COLO668 (cell line): ENCODE measurements around the gene HERC2.
A peak's percentile ranks its signal among the peaks of the same experiment; 100 is the strongest.
"Not testable (repeated sequence)": the region's sequence is repeated elsewhere in the genome, so short reads cannot be mapped to it uniquely, and the experiment has no call there.

Source experiments
- DNase-seq: peaks from one replicate; lab custom pipeline; 2025; ENCODE audit not compliant: unreplicated experiment; lab: John Stamatoyannopoulos, UW

HERC2 gene

GRCh38 chr15:28136236-28136904, 185.6 kb downstream of the HERC2 start:
- DNase-seq, result not testable (repeated sequence)

GRCh38 chr15:28133281-28133680, 188.7 kb downstream of the HERC2 start:
- no peak for DNase-seq

GRCh38 chr15:28132524-28133275, 189.3 kb downstream of the HERC2 start:
- DNase-seq, result no peak

- no peak for DNase-seq
Measured at GRCh38 chr15:28131946-28132345, 190.0 kb downstream of the HERC2 start.

GRCh38 chr15:28131400-28131799, 190.6 kb downstream of the HERC2 start:
- DNase-seq, result no peak

- no peak for DNase-seq
Measured at GRCh38 chr15:28130651-28131050, 191.3 kb downstream of the HERC2 start.

GRCh38 chr15:28129231-28129848, 192.6 kb downstream of the HERC2 start:
- no peak for DNase-seq

- no peak for DNase-seq
Measured at GRCh38 chr15:28128031-28128430, 193.9 kb downstream of the HERC2 start.

- no peak for DNase-seq
Measured at GRCh38 chr15:28127036-28127435, 194.9 kb downstream of the HERC2 start.

- DNase-seq, result no peak
Measured at GRCh38 chr15:28125673-28126651, 196.0 kb downstream of the HERC2 start.

GRCh38 chr15:28124841-28125240, 197.1 kb downstream of the HERC2 start:
- DNase-seq, result no peak

- peak; percentile 59 for DNase-seq
Measured at GRCh38 chr15:28123408-28124023, 198.5 kb downstream of the HERC2 start.

GRCh38 chr15:28122038-28122949, 199.7 kb downstream of the HERC2 start:
- DNase-seq, result no peak

- DNase-seq, result not testable (repeated sequence)
Measured at GRCh38 chr15:28121577-28121976, 200.4 kb downstream of the HERC2 start.

GRCh38 chr15:28120359-28120640, 201.7 kb downstream of the HERC2 start:
- no peak for DNase-seq

GRCh38 chr15:28118531-28118930, 203.4 kb downstream of the HERC2 start:
- no peak for DNase-seq

GRCh38 chr15:28118083-28118482, 203.9 kb downstream of the HERC2 start:
- DNase-seq, result no peak

- no peak for DNase-seq
Measured at GRCh38 chr15:28117432-28117990, 204.5 kb downstream of the HERC2 start.
